ENCODE results near the gene LRRC4B. TPM values are rescaled to one million over a fixed set of nuclear protein-coding genes. Genes with fewer than 3 reads are reported as not detected.

Gene LRRC4B
- polyA plus RNA-seq, 4 donors: 1.1 to 5.4 (median 3.2) TPM; not detected in 1

DNA sequence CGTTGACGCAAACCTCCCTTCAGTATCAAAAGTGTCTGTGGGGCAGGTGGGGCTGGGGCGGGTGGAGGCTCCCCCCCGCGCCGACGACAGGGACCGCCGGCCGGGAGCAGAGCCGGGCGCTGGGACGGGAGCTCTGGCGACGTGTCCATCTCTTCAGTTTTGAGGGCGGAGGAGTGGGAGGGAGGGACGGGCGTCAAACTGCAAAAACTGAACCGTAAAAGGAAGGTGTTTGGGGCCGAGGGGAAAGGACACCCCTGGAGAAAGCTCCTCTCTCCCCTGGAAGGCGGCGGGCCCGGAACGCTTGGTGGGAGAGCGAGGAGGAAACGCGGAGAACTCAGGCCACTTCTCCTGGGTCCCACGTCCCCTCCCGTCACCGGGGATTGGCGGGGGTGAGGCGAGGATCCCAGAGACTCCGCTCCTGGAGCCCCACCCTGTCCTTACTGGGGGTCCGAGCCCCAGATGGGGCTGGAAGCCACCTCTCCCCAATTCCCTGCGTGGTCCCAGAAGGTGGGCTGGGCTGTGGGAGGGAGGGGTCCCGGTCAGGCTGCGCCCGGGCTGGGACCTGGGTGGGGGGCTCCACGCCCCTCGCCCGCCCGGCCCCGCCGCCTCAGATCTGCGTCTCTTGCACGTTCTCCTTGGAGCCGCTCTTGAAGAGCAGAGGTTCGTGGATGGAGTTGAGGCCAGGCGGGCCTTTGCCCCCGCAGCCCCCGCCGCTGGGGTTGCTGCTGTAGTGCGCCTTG, 51.1 kb downstream of the LRRC4B start:
- WGBS, 3 donors: 57 to 67% (median 62%) methylated on average over 43 to 53 of the region's 53 CpGs
- Histone ChIP-seq H3K9me3 (ENCODE audit: control insufficient read depth in 2 of 2, insufficient read depth in 1 of 2, low read depth in 1 of 2, low read length in 1 of 2) (no peaks in the 10 kb centered on the region), H3K27ac (ENCODE audit: low read depth in 1 of 3, low read length in 2 of 3) (no peak overlapping the region), H3K27me3 (ENCODE audit: control insufficient read depth in 3 of 3, insufficient read depth in 3 of 3, low read length in 3 of 3) (peaks cover 0 to 4% (median 0%) of the 10 kb centered on the region in 3 donors), H3K4me1 (ENCODE audit: control insufficient read depth in 3 of 3, insufficient read depth in 2 of 3, low read depth in 1 of 3, low read length in 2 of 3) (peaks cover 0 to 2% (median 0%) of the 10 kb centered on the region in 3 donors), H3K36me3 (ENCODE audit: control insufficient read depth in 3 of 3, insufficient read depth in 2 of 3, low read depth in 1 of 3, low read length in 3 of 3) (peaks cover 0 to 3% (median 0%) of the 10 kb centered on the region in 3 donors), H3K4me3 (ENCODE audit: low read depth in 1 of 3, low read length in 3 of 3) (no peak overlapping the region)
- DNase-seq (no peak), FAIRE-seq (no peak)

- FAIRE-seq: no peak
- peaks cover 0 to 4% (median 0%) of the 10 kb centered on the region in 3 donors for H3K27me3 ChIP-seq (ENCODE audit: control insufficient read depth in 3 of 3, insufficient read depth in 3 of 3, low read length in 3 of 3)
Observed at GRCh38 chr19:50516456-50516855, 51.8 kb downstream of the LRRC4B start.

DNA sequence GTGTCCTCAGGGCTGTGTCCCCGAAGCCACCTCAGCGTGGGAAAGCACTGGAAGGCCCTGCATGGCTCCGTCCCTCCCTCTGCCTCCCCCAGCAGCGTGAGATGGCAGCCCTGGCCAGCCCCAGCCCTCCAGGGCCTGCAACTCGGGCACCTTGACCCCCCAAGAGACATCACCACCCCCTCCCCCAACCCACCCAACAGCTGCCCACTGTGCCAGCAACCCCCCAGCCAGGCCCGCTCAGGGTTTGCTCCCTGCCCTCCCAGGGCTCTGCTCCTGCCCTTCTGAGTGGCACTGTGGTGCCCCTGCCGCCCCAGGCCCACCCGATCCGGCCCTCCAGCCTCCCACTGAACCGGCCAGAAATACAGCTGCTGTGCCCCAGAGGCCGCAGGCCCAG, 53.1 kb downstream of the LRRC4B start:
- Histone ChIP-seq H3K4me3 (ENCODE audit: low read depth in 1 of 3, low read length in 3 of 3) (no peak overlapping the region), H3K27me3 (ENCODE audit: control insufficient read depth in 3 of 3, insufficient read depth in 3 of 3, low read length in 3 of 3) (peaks cover 0 to 4% (median 0%) of the 10 kb centered on the region in 3 donors), H3K27ac (ENCODE audit: low read depth in 1 of 3, low read length in 2 of 3) (no peak overlapping the region), H3K9me3 (ENCODE audit: control insufficient read depth in 2 of 2, insufficient read depth in 1 of 2, low read depth in 1 of 2, low read length in 1 of 2) (no peaks in the 10 kb centered on the region), H3K4me1 (ENCODE audit: control insufficient read depth in 3 of 3, insufficient read depth in 2 of 3, low read depth in 1 of 3, low read length in 2 of 3) (peaks cover 0 to 11% (median 1%) of the 10 kb centered on the region in 3 donors), H3K36me3 (ENCODE audit: control insufficient read depth in 3 of 3, insufficient read depth in 2 of 3, low read depth in 1 of 3, low read length in 3 of 3) (peaks cover 0 to 3% (median 0%) of the 10 kb centered on the region in 3 donors)
- DNase-seq: no peak
- 63 to 78% (median 69%) methylated on average over 9 to 11 of the region's 11 CpGs for WGBS, 3 donors
- FAIRE-seq: no peak

More at GRCh38 chr19:50516456-50516855, 51.8 kb downstream of the LRRC4B start:
- WGBS, 3 donors: 42 to 54% (median 45%) methylated on average over 10 to 12 of the region's 12 CpGs
- Histone ChIP-seq H3K4me1 (ENCODE audit: control insufficient read depth in 3 of 3, insufficient read depth in 2 of 3, low read depth in 1 of 3, low read length in 2 of 3) (peaks cover 0 to 5% (median 0%) of the 10 kb centered on the region in 3 donors), H3K4me3 (ENCODE audit: low read depth in 1 of 3, low read length in 3 of 3) (no peak overlapping the region), H3K36me3 (ENCODE audit: control insufficient read depth in 3 of 3, insufficient read depth in 2 of 3, low read depth in 1 of 3, low read length in 3 of 3) (peaks cover 0 to 3% (median 0%) of the 10 kb centered on the region in 3 donors), H3K9me3 (ENCODE audit: control insufficient read depth in 2 of 2, insufficient read depth in 1 of 2, low read depth in 1 of 2, low read length in 1 of 2) (no peaks in the 10 kb centered on the region), H3K27ac (ENCODE audit: low read depth in 1 of 3, low read length in 2 of 3) (no peak overlapping the region)
- no peak for DNase-seq

DNA sequence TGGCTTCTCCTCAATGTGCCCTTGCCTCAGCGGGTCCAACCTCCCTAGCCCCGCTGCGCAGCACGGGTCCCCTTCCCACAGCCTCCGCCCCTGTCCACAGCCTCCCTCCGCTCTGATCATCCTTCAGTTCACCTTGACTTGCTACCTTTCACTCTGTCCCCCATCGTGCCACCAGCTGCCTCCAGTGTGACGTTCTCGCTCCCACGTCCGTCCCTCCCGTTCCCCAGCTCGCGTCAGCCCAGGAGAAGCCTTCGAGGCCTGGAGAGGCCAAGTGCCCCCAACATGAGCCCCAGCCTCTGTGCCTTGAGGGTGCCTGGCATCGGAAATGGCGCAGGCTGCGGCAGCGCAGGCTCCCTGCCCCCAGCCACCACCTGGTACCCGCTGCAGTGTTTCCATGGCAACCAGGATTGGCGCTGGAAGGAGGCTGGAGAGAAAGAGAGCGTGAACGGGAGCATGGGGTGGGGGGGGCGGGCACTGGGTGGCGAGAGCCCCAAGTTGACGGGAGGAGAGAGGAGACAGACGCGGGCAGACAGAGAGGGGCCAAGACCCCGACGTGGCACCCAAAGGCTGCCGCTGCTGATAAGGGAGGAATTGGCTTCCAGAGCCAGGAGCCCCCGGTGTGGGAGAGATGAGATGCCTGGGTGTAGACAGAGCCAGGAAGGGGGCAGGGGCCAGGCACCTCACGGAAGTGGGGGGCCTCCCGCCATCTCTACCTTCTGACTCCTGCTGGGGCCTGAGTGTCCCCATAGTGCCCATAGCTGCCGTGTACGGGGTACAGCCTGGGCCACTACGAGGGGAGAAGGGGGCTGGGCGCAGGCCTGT, 53.7 kb downstream of the LRRC4B start:
- DNase-seq (no peak), FAIRE-seq (no peak)
- no peak overlapping the region for H3K4me3 ChIP-seq (ENCODE audit: low read depth in 1 of 3, low read length in 3 of 3)
- WGBS, 3 donors: 31 to 58% (median 36%) methylated on average over 34 to 38 of the region's 38 CpGs
- no peak overlapping the region for H3K27ac ChIP-seq (ENCODE audit: low read depth in 1 of 3, low read length in 2 of 3)
- peaks cover 0 to 4% (median 0%) of the 10 kb centered on the region in 3 donors for H3K27me3 ChIP-seq (ENCODE audit: control insufficient read depth in 3 of 3, insufficient read depth in 3 of 3, low read length in 3 of 3)
- H3K36me3 ChIP-seq (ENCODE audit: control insufficient read depth in 3 of 3, insufficient read depth in 2 of 3, low read depth in 1 of 3, low read length in 3 of 3): peaks cover 0 to 3% (median 0%) of the 10 kb centered on the region in 3 donors
- peaks cover 1 to 13% (median 2%) of the 10 kb centered on the region in 3 donors for H3K4me1 ChIP-seq (ENCODE audit: control insufficient read depth in 3 of 3, insufficient read depth in 2 of 3, low read depth in 1 of 3, low read length in 2 of 3)
- H3K9me3 ChIP-seq (ENCODE audit: control insufficient read depth in 2 of 2, insufficient read depth in 1 of 2, low read depth in 1 of 2, low read length in 1 of 2): no peaks in the 10 kb centered on the region

- no peak within 1 kb of the TSS for H3K27ac ChIP-seq (ENCODE audit: low read depth in 1 of 3, low read length in 2 of 3)
- FAIRE-seq: no peak
- H3K9me3 ChIP-seq (ENCODE audit: control insufficient read depth in 2 of 2, insufficient read depth in 1 of 2, low read depth in 1 of 2, low read length in 1 of 2): no peaks in the 10 kb centered on the region
- peaks cover 0 to 3% (median 0%) of the 10 kb centered on the region in 3 donors for H3K36me3 ChIP-seq (ENCODE audit: control insufficient read depth in 3 of 3, insufficient read depth in 2 of 3, low read depth in 1 of 3, low read length in 3 of 3)
- WGBS, 3 donors: 25 to 53% (median 40%) methylated on average over 14 to 22 of the region's 22 CpGs
- H3K27me3 ChIP-seq (ENCODE audit: control insufficient read depth in 3 of 3, insufficient read depth in 3 of 3, low read length in 3 of 3): peaks cover 0 to 4% (median 0%) of the 10 kb centered on the region in 3 donors
- H3K4me3 ChIP-seq (ENCODE audit: low read depth in 1 of 3, low read length in 3 of 3): peak within 1 kb of the TSS in 1 of 3 donors; percentile 14
- no peak for DNase-seq
- H3K4me1 ChIP-seq (ENCODE audit: control insufficient read depth in 3 of 3, insufficient read depth in 2 of 3, low read depth in 1 of 3, low read length in 2 of 3): peaks cover 1 to 13% (median 2%) of the 10 kb centered on the region in 3 donors
Observed at GRCh38 chr19:50513746-50514345, 54.4 kb downstream of the LRRC4B start, which contains the start of gene ASPDH. Gene ASPDH, minus strand, starts transcription at chr19:50513913. Its CDS starts 90 bp downstream, at chr19:50513823.

GRCh38 chr19:50512999-50513745, 55.1 kb downstream of the LRRC4B start:
- FAIRE-seq: no peak
- DNase-seq: no peak
- 42 to 67% (median 46%) methylated on average over 12 of the region's 12 CpGs for whole genome bisulfite sequencing, 3 donors
- H3K27ac ChIP-seq (ENCODE audit: low read depth in 1 of 3, low read length in 2 of 3): no peak overlapping the region
- H3K4me3 ChIP-seq (ENCODE audit: low read depth in 1 of 3, low read length in 3 of 3): peak overlapping the region in 1 of 3 donors; percentile 14
- peaks cover 0 to 4% (median 0%) of the 10 kb centered on the region in 3 donors for H3K27me3 ChIP-seq (ENCODE audit: control insufficient read depth in 3 of 3, insufficient read depth in 3 of 3, low read length in 3 of 3)
- no peaks in the 10 kb centered on the region for H3K9me3 ChIP-seq (ENCODE audit: control insufficient read depth in 2 of 2, insufficient read depth in 1 of 2, low read depth in 1 of 2, low read length in 1 of 2)
- H3K4me1 ChIP-seq (ENCODE audit: control insufficient read depth in 3 of 3, insufficient read depth in 2 of 3, low read depth in 1 of 3, low read length in 2 of 3): peaks cover 1 to 13% (median 2%) of the 10 kb centered on the region in 3 donors
- no peaks in the 10 kb centered on the region for H3K36me3 ChIP-seq (ENCODE audit: control insufficient read depth in 3 of 3, insufficient read depth in 2 of 3, low read depth in 1 of 3, low read length in 3 of 3)

DNA sequence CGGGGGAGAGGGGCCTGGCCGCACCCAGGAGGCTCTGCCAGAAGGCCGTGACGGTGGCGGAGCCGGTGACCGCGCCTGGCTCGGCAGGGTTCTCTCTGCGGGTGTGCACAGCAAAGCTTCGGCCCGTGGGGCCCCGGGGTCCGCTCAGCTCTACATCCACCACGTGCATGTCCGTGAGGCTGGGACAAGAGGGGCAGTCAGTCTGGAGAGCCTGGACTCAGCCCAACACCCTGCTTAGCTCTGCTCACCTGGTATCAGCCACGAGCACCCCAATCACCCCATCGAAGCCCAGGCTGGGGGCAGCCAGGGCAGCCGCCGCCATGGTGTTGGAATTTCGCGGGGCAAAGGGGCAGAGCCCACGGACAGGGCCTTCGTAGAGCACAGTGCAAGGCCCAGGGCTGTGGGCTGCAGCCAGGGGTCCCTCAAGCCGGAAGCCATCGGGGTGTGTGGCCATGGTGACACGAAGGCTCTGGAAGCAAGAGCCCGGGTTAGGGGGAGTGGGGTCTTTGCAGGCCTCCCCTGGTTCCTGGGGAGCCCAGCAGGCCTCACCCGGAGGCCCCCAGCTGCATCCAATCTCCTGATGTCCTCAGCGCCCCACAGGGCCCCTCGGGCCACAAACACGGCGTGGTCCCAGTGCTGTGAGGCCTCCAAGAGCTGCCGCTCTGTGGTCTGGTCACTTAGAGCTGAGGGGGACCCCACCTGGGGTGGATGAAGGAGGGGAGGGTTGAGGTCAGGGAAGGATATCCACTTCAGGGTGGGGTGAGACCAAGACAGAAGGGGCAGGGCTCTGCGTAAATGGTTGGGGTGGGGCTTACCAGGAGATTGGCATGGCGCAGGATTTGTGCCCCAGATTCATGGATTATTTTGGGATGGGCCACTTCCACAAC, 55.9 kb downstream of the LRRC4B start:
- WGBS, 3 donors: 80 to 88% (median 84%) methylated on average over 30 to 36 of the region's 36 CpGs
- no peak overlapping the region for H3K27ac ChIP-seq (ENCODE audit: low read depth in 1 of 3, low read length in 2 of 3)
- no peak for DNase-seq
- peaks cover 1 to 13% (median 2%) of the 10 kb centered on the region in 3 donors for H3K4me1 ChIP-seq (ENCODE audit: control insufficient read depth in 3 of 3, insufficient read depth in 2 of 3, low read depth in 1 of 3, low read length in 2 of 3)
- H3K4me3 ChIP-seq (ENCODE audit: low read depth in 1 of 3, low read length in 3 of 3): peak overlapping the region in 1 of 3 donors; percentile 58
- H3K36me3 ChIP-seq (ENCODE audit: control insufficient read depth in 3 of 3, insufficient read depth in 2 of 3, low read depth in 1 of 3, low read length in 3 of 3): no peaks in the 10 kb centered on the region
- no peaks in the 10 kb centered on the region for H3K9me3 ChIP-seq (ENCODE audit: control insufficient read depth in 2 of 2, insufficient read depth in 1 of 2, low read depth in 1 of 2, low read length in 1 of 2)
- FAIRE-seq: no peak
- H3K27me3 ChIP-seq (ENCODE audit: control insufficient read depth in 3 of 3, insufficient read depth in 3 of 3, low read length in 3 of 3): peaks cover 0 to 4% (median 0%) of the 10 kb centered on the region in 3 donors

All from small intestine (tissue), 7 donors.